Amygdala (tissue), 56 donors: ENCODE results near the gene RBM39.
A peak's percentile ranks its signal among the peaks of the same experiment; 100 is the strongest.
"Not testable (repeated sequence)": the region's sequence is repeated elsewhere in the genome, so short reads cannot be mapped to it uniquely, and the experiment has no call there.

Source experiments
- DNase-seq, 56 donors: peaks; one replicate each; lab custom pipeline; 2025; lab: John Stamatoyannopoulos, UW

The RBM39 gene

DNA sequence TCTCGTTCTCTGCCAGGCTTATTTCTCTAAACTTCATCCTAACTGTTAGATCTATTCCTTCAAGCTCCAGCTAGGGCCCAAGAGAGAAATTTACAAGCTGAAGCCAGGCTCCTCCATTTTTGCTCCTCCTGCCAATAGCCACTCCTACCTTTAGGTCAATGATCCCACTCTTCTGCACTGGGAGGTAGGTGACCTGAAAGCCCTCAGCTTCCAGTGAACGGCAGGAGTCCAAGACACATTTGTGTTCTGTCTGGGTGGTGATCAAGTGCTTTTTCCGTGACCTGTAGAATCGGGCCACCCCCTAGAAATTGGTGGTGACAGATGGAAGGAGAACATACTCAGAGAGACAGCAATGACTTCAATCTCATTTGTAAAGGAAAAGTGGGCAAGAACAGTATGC, 51.8 kb downstream of the RBM39 start:
- DNase-seq, result no peak

DNA sequence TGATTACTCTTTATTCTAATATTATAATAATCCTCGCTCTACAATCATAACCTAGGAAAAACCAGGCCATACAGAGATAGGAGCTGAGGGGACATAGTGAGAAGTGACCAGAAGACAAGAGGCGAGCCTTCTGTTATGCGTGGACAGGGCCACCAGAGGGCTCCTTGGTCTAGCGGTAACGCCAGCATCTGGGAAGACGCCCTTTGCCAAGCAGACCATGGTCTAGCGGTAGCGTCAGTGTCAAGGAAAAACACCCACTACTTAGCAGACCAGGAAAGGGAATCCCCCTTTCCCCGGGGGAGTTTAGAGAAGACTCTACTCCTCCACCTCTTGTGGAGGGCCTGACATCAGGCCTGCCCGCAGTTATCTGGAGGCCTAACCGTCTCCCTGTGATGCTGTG, 55.2 kb downstream of the RBM39 start:
- peak in 2 of 56 donors; percentile 2 for DNase-seq

DNA sequence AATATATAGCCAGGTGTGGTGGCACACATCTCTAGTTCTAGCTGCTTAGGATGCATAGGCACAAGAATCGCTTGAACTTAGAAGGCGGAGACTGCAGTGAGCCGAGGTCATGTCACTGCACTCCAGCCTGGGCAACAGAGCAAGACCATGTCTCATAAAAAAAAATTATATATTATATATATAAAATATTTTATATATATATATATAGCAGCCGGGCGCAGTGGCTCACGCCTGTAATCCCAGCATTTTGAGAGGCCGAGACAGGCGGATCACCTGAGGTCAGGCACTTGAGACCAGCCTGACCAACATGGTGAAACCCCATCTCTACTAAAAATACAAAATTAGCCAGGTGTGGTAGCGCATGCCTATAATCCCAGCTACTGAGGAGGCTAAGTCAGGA, 56.7 kb downstream of the RBM39 start:
- DNase-seq, result not testable (repeated sequence)

DNA sequence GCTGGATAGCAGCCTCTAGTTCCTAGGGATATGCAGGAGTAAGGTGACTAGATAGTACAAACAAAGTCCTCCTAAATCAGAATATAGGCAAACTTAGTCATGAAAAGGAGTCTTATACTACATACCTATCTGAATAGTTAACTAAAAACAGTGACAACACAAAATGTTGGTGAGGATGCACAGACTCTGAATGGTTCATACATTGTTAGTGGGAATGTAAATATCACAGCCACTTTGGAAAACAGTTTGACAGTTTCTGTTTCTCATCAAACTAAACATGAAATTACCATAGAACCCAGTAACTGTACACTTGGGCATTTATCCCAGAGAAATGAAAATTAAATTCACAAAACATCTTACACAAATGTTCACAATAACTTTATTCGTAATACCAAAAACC, 60.1 kb downstream of the RBM39 start:
- no peak for DNase-seq

DNA sequence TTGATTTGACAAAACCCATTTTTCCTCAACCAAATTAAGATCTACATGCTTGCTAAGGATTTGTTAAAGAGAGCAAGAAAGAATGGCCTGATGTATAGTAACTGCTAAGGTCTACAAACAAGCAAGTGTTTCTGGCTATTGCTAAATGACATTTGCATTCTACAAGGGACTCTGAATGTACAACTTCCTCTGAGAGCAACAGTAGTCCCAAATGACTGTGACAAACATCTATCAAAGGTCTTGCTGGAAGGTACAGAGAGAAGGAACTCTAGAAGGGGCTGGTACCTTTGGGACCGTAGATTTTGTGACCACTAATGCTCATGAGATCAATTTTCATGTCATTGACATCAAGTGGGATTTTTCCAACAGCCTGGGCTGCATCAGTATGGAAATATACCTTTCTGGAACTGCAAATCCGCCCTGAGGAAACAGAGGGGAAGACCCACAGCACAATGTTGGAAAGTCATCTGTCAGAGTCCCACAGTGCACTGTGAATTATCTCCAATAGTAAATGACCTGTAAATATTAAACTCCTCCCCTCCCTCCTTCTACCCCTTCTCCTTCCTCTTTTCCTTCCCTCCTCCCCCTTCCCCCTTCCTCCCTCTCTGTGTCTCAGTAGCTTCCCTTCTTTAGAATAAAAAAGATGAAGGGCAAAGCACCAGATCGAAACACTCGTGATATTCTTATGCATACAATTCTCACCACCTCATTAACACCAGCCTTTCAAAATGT, 61.4 kb downstream of the RBM39 start:
- no peak for DNase-seq

DNA sequence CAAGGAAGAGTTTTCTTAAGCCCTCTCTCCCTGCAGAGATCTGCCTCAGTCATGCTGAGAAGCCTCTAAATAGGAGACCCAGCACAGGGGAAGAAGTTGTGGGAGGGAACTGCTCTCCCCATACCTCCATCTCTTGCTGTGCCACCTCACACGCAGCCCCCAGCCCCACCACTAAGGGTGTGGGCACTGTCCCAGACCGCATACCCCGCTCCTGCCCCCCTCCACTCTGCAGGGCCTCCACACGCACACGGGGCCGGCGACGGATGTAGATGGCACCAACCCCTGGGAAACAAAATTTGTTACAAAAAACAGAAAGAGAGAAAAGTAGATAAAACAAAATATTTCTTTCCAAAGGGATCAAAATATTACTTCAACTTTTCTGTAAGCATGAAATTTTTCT, 67.1 kb downstream of the RBM39 start:
- no peak for DNase-seq

DNA sequence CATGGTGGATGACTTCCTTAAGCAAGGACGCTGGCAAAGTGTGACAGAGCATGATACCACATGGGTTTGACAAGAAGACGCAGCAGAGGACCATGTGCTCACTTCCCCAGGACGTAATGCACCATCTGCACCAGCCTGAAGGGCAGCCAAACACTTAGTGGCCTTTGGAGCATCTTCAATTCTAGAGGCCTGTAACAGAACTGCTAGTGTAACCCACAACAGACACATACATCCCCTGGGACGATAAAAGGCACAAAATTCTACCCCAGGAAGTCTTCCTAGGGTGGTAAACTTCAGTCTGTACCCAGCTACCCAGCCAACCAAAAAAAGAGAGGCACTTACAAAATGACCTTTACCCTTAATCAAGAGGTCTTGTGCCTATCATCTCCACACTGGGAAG, 68.2 kb downstream of the RBM39 start:
- DNase-seq, result no peak

DNA sequence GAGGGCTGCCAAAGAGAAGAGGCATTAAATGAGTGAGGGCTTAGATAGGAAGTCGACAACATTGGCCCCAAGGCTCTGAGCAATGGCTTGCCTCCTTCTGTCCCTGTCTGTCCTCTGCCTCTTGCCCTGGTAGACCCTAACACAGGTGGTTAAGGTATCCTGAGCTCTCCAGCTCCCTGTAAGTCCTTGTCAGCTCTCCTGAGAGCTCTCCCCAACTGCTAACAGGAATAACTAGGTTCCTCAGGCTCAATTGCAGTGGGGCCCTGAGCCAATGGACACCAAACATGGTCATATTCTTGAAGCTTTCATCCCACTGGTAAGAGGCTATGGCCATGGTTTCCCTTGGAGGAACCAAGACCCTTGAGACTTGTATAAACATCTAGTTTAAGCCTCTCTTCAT, 72.4 kb downstream of the RBM39 start:
- DNase-seq, result no peak

DNA sequence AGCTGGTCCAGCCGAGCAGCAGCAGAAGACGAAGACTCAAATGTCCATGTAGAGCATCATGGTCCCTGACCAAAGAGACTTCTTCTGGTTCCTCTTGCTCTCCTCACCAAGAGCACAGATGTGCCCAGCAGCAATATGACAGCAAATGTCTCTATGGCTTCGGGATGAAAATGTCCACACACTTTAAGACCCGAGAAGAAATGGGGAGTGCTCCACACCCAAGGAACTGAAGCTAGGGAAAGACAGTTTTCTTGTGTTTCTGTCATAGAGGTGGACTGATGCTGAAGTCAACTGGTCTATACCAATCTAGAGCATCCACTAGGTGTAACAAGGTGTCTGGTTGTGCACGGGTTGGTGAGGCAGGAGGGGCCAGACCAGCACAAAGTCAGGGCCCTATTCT, 72.8 kb downstream of the RBM39 start:
- no peak for DNase-seq

DNA sequence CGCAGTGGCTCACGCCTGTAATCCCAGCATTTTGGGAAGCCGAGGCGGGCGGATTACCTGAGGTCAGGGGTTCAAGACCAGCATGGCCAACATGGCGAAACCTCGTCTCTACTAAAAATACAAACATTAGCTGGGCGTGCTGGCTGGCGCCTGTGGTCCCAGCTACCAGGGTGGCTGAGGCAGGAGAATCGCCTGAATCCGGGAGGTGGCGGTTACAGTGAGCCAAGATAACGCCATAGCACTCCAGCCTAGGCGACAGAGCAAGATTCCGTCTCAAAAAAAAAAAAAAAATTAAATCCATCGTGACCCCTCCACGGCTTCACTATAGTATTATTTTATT, 76.1 kb downstream of the RBM39 start:
- no peak for DNase-seq

DNA sequence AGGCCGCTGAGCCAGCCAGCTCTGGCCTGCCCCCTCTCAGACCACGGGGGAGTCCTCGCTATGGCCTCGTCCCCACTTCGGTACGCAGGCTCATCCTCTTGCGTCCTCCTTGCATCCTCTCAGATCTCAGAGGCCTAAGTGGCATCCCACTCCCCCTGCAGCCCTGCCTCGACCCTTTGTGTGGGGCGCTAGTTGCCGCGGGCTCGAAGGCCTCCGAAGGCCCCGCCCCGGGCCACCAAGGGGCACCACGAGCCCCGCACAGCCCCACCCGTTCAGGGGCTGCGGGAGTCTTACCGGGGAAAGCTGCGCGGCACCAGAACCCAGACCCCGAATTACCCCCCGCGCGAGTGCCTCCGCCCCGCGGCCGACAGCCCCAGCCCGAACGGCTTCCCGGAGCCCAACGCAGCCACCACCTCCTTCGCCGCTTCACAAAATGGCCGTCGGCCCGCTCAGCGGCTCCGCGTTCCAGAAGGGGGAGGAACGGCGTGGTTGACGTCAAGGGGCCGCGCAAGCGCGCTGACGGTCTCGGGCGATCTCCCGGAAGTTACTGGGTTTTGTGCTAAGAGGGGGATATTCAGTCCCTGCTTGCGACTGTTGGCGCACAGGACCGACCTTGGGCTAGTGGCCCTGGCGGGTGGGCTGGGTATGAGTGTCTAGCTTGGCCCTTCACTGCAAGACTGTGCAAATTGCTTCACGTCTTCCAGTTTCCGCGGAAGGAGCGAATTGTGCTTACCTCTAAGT, 77.4 kb downstream of the RBM39 start, which contains the start of the genes CPNE1 and RBM12:
Gene CPNE1 (minus strand): TSS at position 435 of the 741 bp plus-strand sequence. CDS start 31,977 bp downstream, outside the sequence.
Gene RBM12 (minus strand): TSS at position 435 of the 741 bp plus-strand sequence. CDS start 9,578 bp downstream, outside the sequence.
- peak; percentile 64 to 95 (median 88) for DNase-seq

DNA sequence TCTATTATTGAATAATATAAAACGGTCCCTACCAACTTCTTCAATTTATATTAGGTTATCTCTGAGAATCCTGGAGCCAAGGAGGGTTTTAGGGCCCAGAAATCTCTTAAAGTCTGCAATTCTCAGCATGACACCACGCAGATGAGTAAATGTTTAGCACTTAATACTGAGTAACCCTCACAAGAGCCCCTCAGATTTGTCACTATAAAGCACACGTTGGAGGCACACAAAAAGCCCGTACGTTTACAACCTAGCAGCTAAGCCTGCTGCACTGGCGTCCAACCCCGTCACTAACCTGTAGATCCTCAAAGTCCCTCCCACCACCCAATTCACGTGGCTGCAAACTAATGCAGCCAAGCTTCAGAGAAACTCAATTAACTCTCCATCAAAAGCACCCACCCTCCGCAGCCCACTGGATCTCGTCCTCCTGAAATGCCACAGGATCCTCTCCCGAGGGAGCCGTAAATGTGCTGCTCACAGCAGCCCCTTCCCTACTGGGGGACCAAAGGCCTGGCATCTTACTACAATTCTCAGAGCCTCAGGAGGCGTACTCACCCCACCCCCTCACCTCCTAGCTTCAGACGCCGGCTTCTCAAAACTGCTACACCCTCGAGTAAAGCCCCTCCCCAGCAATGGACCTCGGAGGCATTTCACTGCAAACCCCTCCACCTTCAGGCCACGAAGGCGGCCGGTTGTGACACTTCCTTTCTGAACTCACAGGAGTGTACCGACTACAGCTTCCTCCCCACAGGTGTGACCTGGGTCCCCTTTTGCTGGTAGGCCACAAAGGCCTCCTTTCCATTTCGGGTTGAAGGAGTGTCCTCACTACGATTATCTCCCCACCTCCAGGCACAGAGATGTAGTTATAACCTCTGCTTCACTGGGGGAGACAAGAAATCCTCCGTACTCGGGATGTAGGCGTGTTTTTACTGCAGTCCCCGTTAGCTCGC, 78.3 kb downstream of the RBM39 start:
- peak in 31 of 56 donors; percentile 5 to 47 (median 27) for DNase-seq

DNA sequence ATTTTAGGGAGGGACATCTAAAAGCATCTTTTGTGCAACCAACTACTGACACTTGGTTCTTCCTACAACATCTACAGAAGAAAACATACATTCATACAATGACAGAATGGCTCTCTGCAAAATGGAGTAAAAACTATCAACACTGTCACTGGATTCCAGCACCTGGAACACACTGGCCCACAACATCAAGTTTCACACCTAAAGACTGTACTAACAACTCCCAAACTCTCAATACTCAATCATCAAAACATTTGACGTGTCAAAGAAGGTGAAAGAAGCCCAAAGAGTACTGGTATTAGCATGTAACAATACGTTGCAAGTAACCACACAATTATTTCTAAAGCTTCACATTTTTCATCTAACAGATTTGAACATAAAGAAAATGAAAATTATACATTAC, 79.5 kb downstream of the RBM39 start:
- DNase-seq, result no peak

DNA sequence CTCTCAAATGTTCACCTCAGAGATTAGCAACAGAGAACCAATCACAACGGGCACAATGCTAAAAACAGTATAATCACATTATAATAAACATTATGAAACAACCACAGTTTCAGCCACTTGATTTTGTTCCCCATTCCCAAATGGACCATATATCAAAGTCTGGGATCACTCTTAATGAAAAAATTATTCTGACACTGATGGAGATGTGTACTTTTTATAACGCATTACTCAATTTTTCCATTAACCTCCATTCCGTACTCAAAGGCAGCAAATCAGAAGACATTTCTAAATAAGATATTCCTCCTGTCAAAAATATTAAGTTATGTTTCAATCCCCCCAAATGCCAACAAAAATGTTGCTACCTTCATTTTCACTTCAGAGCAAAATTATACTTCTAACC, 80.2 kb downstream of the RBM39 start:
- DNase-seq, result no peak

DNA sequence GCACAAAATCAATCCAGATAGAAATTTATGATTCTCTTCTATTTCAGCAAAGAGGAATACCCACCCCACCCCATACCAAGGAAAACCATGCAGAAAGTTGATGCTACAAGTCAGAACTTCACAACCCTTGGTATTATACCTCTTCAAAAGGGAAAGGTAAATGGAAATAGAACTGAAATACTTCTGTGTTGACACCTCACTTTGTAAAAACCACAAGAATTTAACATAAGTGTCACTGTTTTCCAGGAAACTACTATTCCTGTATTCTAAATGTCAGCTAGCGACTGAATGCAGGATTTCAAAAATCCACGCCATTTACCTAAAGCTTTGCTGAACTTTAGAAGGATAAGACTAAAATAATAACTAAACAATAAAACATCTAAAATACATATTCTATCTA, 81.0 kb downstream of the RBM39 start:
- no peak for DNase-seq

DNA sequence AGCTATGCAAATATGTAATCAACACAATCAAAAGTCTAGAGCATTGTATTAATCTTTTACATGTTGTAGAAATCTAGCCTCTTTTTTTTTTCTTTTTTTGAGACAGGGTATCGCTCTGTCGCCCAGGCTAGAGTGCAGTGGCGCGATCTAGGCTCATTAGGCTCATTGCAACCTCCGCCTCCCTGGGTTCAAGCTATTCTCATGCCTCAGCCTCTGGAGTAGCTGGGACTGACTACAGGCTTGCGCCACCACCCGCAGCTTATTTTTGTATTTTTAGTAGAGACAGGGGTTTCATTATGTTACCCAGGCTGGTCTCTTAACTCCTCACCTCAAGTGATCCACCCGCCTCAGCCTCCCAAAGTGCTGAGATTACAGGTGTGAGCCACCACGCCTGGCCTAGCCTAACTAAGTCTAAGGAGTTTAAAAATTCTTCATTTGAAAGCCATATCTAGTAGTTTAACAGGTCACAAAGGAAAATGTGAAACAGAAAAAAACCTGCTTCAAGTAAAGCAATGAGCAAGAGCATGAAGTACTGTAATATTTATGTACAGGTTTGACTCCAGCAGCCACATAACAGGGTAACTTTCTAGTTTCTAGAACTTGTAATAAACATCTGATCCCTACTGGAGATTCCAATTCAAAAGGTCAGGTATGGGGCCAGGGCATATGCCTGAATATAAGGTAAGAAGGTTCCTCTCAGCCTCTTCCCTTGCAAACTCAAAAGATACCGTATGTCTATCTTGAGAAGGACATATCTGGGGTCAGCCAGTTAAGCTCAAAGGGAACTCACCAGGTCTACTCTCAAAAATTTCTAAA, 81.7 kb downstream of the RBM39 start:
- no peak for DNase-seq

DNA sequence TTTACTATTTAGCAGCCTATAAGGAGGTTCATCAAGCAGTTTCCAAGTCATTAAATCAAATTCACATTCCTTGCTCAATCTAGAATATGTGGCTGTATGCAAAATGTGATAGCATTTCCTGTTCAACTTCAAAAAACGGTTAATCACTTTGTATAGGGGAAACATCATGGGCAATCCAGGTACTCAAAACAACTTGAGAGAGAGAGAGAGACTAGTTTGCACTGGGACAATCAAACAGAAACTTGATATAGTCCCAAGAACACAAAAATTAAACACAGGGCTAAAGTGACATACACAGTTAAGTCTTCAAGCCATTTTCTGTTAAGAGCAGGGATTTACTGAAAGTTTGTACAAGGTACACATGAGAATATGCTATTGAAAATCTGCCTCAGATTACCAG, 84.8 kb downstream of the RBM39 start:
- no peak for DNase-seq

DNA sequence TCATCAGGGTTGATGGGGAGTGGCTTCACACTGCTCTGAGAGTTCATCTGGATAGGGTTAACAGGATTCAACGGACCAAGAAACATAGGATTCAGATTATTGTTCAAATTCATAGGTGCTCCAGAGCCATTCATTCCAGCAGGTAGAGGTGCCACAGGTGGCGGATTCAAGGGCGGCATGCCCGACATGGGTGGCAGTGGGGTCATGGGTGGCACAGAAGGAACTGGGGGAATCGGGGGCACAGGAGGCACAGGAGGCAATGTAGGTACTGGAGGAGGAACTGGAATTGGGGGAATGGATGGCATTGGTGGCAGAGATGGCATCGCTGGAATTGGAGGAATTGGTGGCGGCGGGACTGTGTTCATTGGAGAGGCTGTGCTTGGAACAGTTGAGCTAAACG, 87.6 kb downstream of the RBM39 start:
- no peak for DNase-seq

DNA sequence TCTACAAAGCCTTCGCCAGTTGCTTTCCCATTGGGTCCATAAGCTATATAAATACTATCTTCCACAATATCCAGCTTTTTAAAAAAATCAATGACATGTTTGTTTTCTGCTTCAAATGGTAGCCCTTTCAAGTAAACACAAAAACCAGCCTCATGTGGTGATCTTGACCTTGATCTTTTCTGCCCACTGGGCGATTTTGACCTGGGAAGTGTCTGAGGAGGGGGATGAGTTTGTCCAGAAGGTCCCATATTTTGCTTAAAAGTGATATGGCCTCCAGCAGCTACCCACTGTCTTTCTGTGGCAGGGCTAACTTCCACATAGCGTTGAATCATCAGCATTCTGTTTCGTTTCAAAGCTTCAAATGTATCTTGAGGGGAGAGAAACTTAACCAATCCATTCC, 88.2 kb downstream of the RBM39 start:
- DNase-seq, result no peak
